ENCODE measurements around the gene IMMT.

GRCh38 chr2:86223927-86224560 is 28.8 kb upstream of the IMMT start:
- TF ChIP-seq, protein P1, sequence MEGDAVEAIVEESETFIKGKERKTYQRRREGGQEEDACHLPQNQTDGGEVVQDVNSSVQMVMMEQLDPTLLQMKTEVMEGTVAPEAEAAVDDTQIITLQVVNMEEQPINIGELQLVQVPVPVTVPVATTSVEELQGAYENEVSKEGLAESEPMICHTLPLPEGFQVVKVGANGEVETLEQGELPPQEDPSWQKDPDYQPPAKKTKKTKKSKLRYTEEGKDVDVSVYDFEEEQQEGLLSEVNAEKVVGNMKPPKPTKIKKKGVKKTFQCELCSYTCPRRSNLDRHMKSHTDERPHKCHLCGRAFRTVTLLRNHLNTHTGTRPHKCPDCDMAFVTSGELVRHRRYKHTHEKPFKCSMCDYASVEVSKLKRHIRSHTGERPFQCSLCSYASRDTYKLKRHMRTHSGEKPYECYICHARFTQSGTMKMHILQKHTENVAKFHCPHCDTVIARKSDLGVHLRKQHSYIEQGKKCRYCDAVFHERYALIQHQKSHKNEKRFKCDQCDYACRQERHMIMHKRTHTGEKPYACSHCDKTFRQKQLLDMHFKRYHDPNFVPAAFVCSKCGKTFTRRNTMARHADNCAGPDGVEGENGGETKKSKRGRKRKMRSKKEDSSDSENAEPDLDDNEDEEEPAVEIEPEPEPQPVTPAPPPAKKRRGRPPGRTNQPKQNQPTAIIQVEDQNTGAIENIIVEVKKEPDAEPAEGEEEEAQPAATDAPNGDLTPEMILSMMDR (conservative IDR thresholded peaks at IDR 0.05 in 1 of 2, IDR thresholded peaks at IDR 0.05 in 1 of 2; ENCODE audit: extremely low read depth in 1 of 2, insufficient read depth in 1 of 2, low read depth in 1 of 2, low read length in 2 of 2) = no peak
- TF ChIP-seq EZH2 (IDR thresholded peaks at IDR 0.05; ENCODE audit: borderline replicate concordance, low read length) = no peak
